Left ventricle myocardium inferior (tissue), 1 donor: ENCODE data around the gene TMEM109. TPM values are rescaled to one million over a fixed set of nuclear protein-coding genes. Genes with fewer than 3 reads are reported as not detected.

Source experiments
- DNase-seq: peaks from one replicate; pipeline ENCODE4 v3.0.0-alpha.2; 2020
- H3K27ac ChIP-seq: fragments of 200-600 bp; replicated peaks from 2 replicates; pipeline ENCODE4 v1.8.0; 2021
- H3K27me3 ChIP-seq: fragments of 200-600 bp; 2 replicates; pipeline ENCODE4 v1.8.0; 2021; ENCODE audit warnings: low read depth
- H3K36me3 ChIP-seq: fragments of 200-600 bp; 2 replicates; pipeline ENCODE4 v1.8.0; 2021
- H3K4me1 ChIP-seq: fragments of 200-600 bp; 2 replicates; pipeline ENCODE4 v1.8.0; 2021
- H3K4me3 ChIP-seq: fragments of 200-600 bp; 2 replicates; pipeline ENCODE4 v1.8.0; 2021; ENCODE audit warnings: mild to moderate bottlenecking, moderate library complexity
- H3K9me3 ChIP-seq: fragments of 200-600 bp; replicated peaks from 2 replicates; pipeline ENCODE4 v1.8.0; 2021
- CTCF ChIP-seq: fragments of 200-600 bp; IDR thresholded peaks from 2 replicates; pipeline ENCODE4 v1.8.0; 2021; ENCODE audit warnings: antibody characterized with exemption, mild to moderate bottlenecking, borderline replicate concordance
- intact Hi-C: fragments of 100-400 bp; cut with micrococcal nuclease; formaldehyde crosslinking; loops from one replicate; pipeline ENCODE4 v1.11.0; 2022
- total RNA-seq: library from RNA; stranded (reverse); fragmentation: NEBNext Ultra II Directional; extraction: Animal tissue kit (Norgen Biotek cat#: 25700); gene quantifications from one replicate; pipeline ENCODE4 v1.2.1, GENCODE V29; 2021
- donor health status: DM: no; HTN: yes; CAD: no; lungs with severe emphysema.

TMEM109 gene
- total RNA-seq, 1 donor from 2014 or later = 86.7 TPM

- Histone ChIP-seq H3K4me3 (no peak overlapping the region), H3K9me3 (no peaks in the 10 kb centered on the region), H3K27me3 (peaks cover 17% of the 10 kb centered on the region), H3K36me3 (peaks cover 6% of the 10 kb centered on the region), H3K27ac (no peak overlapping the region), H3K4me1 (peaks cover 6% of the 10 kb centered on the region)
- no peak for TF ChIP-seq CTCF
- no peak for DNase-seq
- intact Hi-C loops = no loop called here
These were observed 16.4 kb downstream of the TMEM109 start for GRCh38 chr11:60930394-60930793.

- H3K27me3 ChIP-seq = peaks cover 10% of the 10 kb centered on the region
- no peak for DNase-seq
- H3K4me1 ChIP-seq = peaks cover 13% of the 10 kb centered on the region
- intact Hi-C loops = no loop called here
- H3K36me3 ChIP-seq = peaks cover 6% of the 10 kb centered on the region
- H3K4me3 ChIP-seq = no peak overlapping the region
- H3K27ac ChIP-seq = no peak overlapping the region
- H3K9me3 ChIP-seq = no peaks in the 10 kb centered on the region
- TF ChIP-seq CTCF = no peak
These were observed 18.0 kb downstream of the TMEM109 start for GRCh38 chr11:60931917-60932316.

- Histone ChIP-seq H3K27me3 (peaks cover 1% of the 10 kb centered on the region), H3K4me3 (no peak overlapping the region), H3K4me1 (peaks cover 22% of the 10 kb centered on the region), H3K27ac (no peak overlapping the region), H3K36me3 (peaks cover 6% of the 10 kb centered on the region), H3K9me3 (no peaks in the 10 kb centered on the region)
- no peak for DNase-seq
- TF ChIP-seq CTCF = no peak
- intact Hi-C loops = no loop called here
These were observed 18.8 kb downstream of the TMEM109 start for GRCh38 chr11:60932605-60933356.

GRCh38 chr11:60933416-60934123 lies 19.6 kb downstream of the TMEM109 start:
- no peaks in the 10 kb centered on the region for H3K27me3 ChIP-seq
- no peak overlapping the region for H3K27ac ChIP-seq
- TF ChIP-seq CTCF = no peak
- no peak for DNase-seq
- H3K4me1 ChIP-seq = peaks cover 24% of the 10 kb centered on the region
- H3K4me3 ChIP-seq = no peak overlapping the region
- H3K9me3 ChIP-seq = no peaks in the 10 kb centered on the region
- intact Hi-C loops = no loop called here
- H3K36me3 ChIP-seq = peaks cover 6% of the 10 kb centered on the region

- Histone ChIP-seq H3K9me3 (no peaks in the 10 kb centered on the region), H3K4me1 (peaks cover 24% of the 10 kb centered on the region), H3K4me3 (no peak overlapping the region), H3K27me3 (no peaks in the 10 kb centered on the region), H3K27ac (no peak overlapping the region), H3K36me3 (peaks cover 12% of the 10 kb centered on the region)
- intact Hi-C loops = no loop called here
- TF ChIP-seq CTCF = no peak
- no peak for DNase-seq
These were observed 20.3 kb downstream of the TMEM109 start for GRCh38 chr11:60934124-60934789.
